ENCODE data around the gene SELENOO. TPM values are rescaled to one million over a fixed set of nuclear protein-coding genes. Genes with fewer than 3 reads are reported as not detected.

SELENOO gene
- total and polyA plus RNA-seq, 3 donors from 2014 or later, result 20.8 to 66.8 (median 57.9) TPM

DNA sequence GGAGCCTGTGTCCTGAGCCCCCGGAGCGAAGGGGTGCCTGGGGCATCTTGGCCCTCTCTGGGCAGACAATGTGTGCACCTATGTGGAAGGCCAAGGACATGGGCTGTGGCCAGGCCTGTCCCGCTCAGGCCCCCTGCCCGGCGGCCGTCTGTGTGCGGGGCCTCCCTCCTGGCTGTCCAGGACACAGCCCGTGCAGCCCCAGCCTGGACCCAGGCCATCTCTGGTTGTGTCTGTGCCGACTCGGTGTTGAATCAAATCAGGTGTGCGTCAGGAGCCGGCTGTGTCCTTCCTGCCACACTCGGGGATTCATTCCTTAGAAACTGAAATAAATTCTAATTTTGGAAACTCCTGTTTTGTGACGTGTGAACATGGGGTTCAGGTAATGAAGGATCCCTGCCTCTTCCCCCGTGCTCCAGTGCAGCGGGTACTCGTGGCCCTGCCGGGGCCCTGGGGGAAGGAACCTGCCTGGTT, 1.5 kb upstream of the SELENOO start:
- Histone ChIP-seq H3K9me3 (no peaks in the 10 kb centered on the region), H3K36me3 (ENCODE audit: low read depth, missing control alignments) (no peaks in the 10 kb centered on the region), H3K27me3 (no peaks in the 10 kb centered on the region), H3K4me3 (no peak overlapping the region), H3K4me1 (peaks cover 19% of the 10 kb centered on the region), H3K27ac (peak overlapping the region in 1 of 2 donors; percentile 90)
- WGBS, 2 donors, result 57 to 58% methylated on average over 13 to 18 of the region's 18 CpGs
- no peak for DNase-seq
- TF ChIP-seq, protein P1, sequence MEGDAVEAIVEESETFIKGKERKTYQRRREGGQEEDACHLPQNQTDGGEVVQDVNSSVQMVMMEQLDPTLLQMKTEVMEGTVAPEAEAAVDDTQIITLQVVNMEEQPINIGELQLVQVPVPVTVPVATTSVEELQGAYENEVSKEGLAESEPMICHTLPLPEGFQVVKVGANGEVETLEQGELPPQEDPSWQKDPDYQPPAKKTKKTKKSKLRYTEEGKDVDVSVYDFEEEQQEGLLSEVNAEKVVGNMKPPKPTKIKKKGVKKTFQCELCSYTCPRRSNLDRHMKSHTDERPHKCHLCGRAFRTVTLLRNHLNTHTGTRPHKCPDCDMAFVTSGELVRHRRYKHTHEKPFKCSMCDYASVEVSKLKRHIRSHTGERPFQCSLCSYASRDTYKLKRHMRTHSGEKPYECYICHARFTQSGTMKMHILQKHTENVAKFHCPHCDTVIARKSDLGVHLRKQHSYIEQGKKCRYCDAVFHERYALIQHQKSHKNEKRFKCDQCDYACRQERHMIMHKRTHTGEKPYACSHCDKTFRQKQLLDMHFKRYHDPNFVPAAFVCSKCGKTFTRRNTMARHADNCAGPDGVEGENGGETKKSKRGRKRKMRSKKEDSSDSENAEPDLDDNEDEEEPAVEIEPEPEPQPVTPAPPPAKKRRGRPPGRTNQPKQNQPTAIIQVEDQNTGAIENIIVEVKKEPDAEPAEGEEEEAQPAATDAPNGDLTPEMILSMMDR (IDR thresholded peaks at IDR 0.05), result no peak
- no peak for TF ChIP-seq POLR2A (IDR thresholded peaks at IDR 0.05)
- intact Hi-C loops (cut with DNase I; ENCODE audit: low total_unique reads), result no loop called here

DNA sequence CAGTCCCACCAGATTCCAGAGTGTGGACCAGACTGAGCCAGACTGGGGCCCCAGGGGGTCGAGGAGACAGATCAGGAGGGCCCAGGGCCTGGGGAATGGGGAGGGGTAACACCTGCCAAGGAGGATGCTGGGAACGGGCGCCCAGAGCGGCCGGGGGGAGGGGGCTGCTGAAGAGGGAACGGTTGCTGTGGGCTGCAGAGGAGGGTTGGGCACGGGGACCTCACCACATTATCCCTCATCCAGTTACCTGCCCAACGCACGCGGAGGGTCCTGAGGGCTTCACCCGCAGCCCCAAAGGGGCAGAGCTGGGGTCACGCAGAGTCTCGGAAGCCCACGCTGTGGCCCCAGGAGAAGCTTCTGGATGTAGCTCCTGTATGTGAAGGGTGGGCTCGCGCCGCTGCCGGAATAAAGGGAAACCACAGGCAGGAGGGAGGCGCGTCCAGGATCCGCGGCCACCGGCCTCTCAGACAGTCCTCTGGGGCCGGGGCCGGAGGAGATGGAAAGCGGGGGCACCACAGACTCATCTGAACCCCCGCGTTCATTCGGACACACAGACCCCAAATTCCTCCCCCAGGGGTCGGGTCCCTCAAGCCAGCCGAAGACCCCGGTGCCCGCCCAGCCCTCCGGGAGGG, 866 bp upstream of the SELENOO start:
- peak overlapping the region; percentile 77 to 82 for H3K4me3 ChIP-seq
- WGBS, 2 donors, result 9 to 23% methylated on average over 9 to 34 of the region's 34 CpGs
- peaks cover 19% of the 10 kb centered on the region for H3K4me1 ChIP-seq
- intact Hi-C loops (cut with DNase I; ENCODE audit: low total_unique reads), result loop anchor here (10.0 kb wide), 1 partner anchor 55 kb away; no protein-coding TSS in a partner anchor
- no peak for TF ChIP-seq POLR2A (IDR thresholded peaks at IDR 0.05)
- TF ChIP-seq, protein P1 (IDR thresholded peaks at IDR 0.05), result no peak
- H3K9me3 ChIP-seq, result no peaks in the 10 kb centered on the region
- H3K27ac ChIP-seq, result peak overlapping the region; percentile 70 to 90
- H3K36me3 ChIP-seq (ENCODE audit: low read depth, missing control alignments), result no peaks in the 10 kb centered on the region
- DNase-seq, result no peak
- H3K27me3 ChIP-seq, result no peaks in the 10 kb centered on the region

DNA sequence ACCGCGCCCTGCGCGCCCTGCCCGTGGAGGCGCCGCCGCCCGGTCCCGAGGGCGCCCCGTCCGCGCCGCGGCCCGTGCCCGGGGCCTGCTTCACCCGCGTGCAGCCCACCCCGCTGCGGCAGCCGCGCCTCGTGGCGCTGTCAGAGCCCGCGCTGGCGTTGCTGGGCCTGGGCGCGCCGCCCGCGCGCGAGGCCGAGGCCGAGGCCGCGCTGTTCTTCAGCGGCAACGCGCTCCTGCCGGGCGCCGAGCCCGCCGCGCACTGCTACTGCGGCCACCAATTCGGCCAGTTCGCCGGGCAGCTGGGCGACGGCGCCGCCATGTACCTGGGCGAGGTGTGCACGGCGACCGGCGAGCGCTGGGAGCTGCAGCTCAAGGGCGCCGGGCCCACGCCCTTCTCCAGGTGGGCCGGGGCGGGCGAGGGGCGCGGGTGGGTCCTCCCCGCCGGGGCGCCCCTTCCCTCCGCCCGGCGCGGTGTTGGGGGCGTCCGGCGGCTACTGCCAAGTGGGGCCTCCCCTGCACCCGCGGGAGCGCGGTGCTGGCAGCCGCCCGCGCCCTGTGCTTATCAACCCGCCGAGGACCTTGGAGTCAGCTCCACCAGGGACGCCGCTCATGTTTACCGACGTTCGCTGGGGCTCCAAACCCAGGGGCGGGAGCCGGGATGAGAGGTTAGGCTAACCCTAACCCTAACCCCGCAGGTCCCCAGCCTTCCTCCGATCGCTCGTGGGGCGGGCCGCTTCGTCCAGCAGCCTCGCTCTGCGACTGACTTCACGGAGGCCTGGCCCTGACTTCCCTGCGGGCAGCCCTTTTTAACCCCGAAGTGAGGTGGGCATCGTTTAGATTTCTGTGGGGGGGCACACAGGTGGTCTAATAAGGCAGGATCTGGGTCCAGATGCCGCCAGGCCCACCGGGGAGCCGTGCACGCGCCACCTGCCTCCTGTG, 649 bp downstream of the SELENOO start:
- Histone ChIP-seq H3K27ac (peak overlapping the region; percentile 9 to 90), H3K27me3 (no peaks in the 10 kb centered on the region), H3K4me3 (peak overlapping the region; percentile 77 to 82), H3K4me1 (peaks cover 28% of the 10 kb centered on the region), H3K9me3 (no peaks in the 10 kb centered on the region), H3K36me3 (ENCODE audit: low read depth, missing control alignments) (no peaks in the 10 kb centered on the region)
- TF ChIP-seq, protein P1 (IDR thresholded peaks at IDR 0.05), result no peak
- no peak for TF ChIP-seq POLR2A (IDR thresholded peaks at IDR 0.05)
- DNase-seq, result no peak
- 2 to 12% methylated on average over 12 to 78 of the region's 115 CpGs for WGBS, 2 donors
- intact Hi-C loops (cut with DNase I; ENCODE audit: low total_unique reads), result loop anchor here (10.0 kb wide), 1 partner anchor 57 kb away; no protein-coding TSS in a partner anchor

DNA sequence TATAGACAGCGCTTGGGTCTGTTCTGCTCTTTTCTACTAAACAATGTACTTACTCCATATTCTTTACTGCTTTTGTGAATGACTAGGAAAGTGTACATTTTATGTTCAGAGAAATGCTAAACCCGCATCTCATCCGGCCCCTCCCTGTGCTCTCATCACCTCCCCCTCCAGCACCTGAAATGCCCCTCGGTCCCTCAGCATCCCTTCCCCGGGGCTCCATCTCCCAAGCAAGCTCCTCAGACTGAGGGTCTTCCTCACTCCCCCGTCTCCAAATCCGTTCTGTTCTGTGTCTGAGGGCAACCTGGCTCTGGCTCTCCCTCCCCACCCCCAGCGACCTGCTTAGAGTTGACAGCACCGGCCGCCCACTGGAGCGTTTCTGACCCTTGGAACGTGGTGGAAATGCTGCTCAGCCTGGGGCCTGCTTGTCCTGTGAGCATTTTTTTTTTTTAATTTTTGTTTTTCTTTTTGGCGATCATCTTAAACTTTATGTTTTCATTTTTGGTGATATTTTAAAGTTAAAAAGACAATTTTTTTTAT, 1.4 kb downstream of the SELENOO start:
- TF ChIP-seq, protein P1 (IDR thresholded peaks at IDR 0.05), result no peak
- TF ChIP-seq POLR2A (IDR thresholded peaks at IDR 0.05), result no peak
- Histone ChIP-seq H3K4me1 (peaks cover 29% of the 10 kb centered on the region), H3K27ac (peak overlapping the region in 1 of 2 donors; percentile 90), H3K36me3 (ENCODE audit: low read depth, missing control alignments) (no peaks in the 10 kb centered on the region), H3K4me3 (peak overlapping the region; percentile 69 to 82), H3K27me3 (no peaks in the 10 kb centered on the region), H3K9me3 (no peaks in the 10 kb centered on the region)
- no peak for DNase-seq
- 35 to 42% methylated on average over 13 of the region's 13 CpGs for WGBS, 2 donors
- intact Hi-C loops (cut with DNase I; ENCODE audit: low total_unique reads), result loop anchor here (10.0 kb wide), 1 partner anchor 57 kb away; no protein-coding TSS in a partner anchor
